ENCODE data around the gene RNF19B. TPM values are rescaled to one million over a fixed set of nuclear protein-coding genes. Genes with fewer than 3 reads are reported as not detected.
"Not testable (repeated sequence)": the region's sequence is repeated elsewhere in the genome, so short reads cannot be mapped to it uniquely, and the experiment has no call there.

The RNF19B gene
- total RNA-seq, 1 donor from 2014 or later: 20.1 TPM

DNA sequence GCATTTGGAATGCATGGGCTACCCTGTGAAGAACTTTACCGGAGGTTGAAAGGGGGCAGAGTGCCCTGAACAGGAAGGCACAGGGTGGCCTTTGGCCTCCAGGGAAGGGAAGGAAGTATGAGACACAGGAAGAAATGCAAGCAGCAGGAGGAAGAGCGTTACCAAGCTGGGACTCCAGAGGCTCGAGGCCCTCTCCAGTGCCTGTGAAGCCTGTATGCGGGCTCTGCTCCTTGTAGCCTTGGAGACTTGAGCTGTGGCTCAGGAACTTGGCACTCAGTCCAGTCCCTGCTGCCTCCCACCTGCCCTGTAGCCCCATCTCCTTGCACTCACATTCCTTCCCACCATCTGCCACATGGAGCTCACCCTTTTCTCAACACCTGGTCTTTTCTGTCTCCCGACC lies 33.5 kb upstream of the RNF19B start:
- H3K9me3 Mint-ChIP-seq: no peaks in the 10 kb centered on the region
- peaks cover 37% of the 10 kb centered on the region for H3K4me1 Mint-ChIP-seq (ENCODE audit: unreplicated experiment)
- no peak overlapping the region for H3K4me3 Mint-ChIP-seq
- H3K36me3 Mint-ChIP-seq: no peaks in the 10 kb centered on the region
- H3K27me3 Mint-ChIP-seq: no peaks in the 10 kb centered on the region
- H3K27ac Mint-ChIP-seq: peak overlapping the region; percentile 36
- TF ChIP-seq CTCF (conservative IDR thresholded peaks at IDR 0.05): no peak
- DNase-seq (ENCODE audit: extremely low spot score, unreplicated experiment): no peak

GRCh38 chr1:32997381-32997891 lies 32.8 kb upstream of the RNF19B start:
- DNase-seq (ENCODE audit: extremely low spot score, unreplicated experiment): no peak
- peak overlapping the region; percentile 36 for H3K27ac Mint-ChIP-seq
- no peaks in the 10 kb centered on the region for H3K36me3 Mint-ChIP-seq
- no peak overlapping the region for H3K4me3 Mint-ChIP-seq
- no peaks in the 10 kb centered on the region for H3K27me3 Mint-ChIP-seq
- peaks cover 44% of the 10 kb centered on the region for H3K4me1 Mint-ChIP-seq (ENCODE audit: unreplicated experiment)
- no peak for TF ChIP-seq CTCF (conservative IDR thresholded peaks at IDR 0.05)
- H3K9me3 Mint-ChIP-seq: no peaks in the 10 kb centered on the region

DNA sequence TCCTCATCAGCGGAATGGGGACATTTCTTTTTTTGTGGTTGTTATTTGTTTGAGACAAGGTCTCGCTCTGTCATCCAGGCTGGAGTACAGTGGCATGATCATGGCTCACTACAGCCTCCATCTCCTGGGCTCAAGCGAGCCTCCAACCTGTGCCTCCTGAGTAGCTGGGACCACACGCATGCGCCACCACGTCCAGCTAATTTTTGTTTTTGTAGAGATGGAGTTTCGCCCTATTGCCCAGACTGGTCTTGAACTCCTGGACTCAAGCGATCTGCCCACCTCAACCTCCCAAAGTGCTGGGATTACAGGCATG lies 28.7 kb upstream of the RNF19B start:
- Mint-ChIP-seq H3K27ac (peak overlapping the region; percentile 99), H3K4me1 (ENCODE audit: unreplicated experiment) (peaks cover 42% of the 10 kb centered on the region)
- not testable (repeated sequence) for H3K36me3 Mint-ChIP-seq; H3K27me3 Mint-ChIP-seq; DNase-seq (ENCODE audit: extremely low spot score, unreplicated experiment); H3K9me3 Mint-ChIP-seq; H3K4me3 Mint-ChIP-seq

- Mint-ChIP-seq H3K9me3 (no peaks in the 10 kb centered on the region), H3K36me3 (no peaks in the 10 kb centered on the region), H3K4me3 (peak overlapping the region; percentile 79), H3K27ac (peak overlapping the region; percentile 99), H3K4me1 (ENCODE audit: unreplicated experiment) (peaks cover 37% of the 10 kb centered on the region), H3K27me3 (no peaks in the 10 kb centered on the region)
- no peak for DNase-seq (ENCODE audit: extremely low spot score, unreplicated experiment)
- no peak for TF ChIP-seq CTCF (conservative IDR thresholded peaks at IDR 0.05)
These were observed 28.1 kb upstream of the RNF19B start for GRCh38 chr1:32992489-32993323.

GRCh38 chr1:32991819-32992488 lies 27.3 kb upstream of the RNF19B start:
- H3K27me3 Mint-ChIP-seq: no peaks in the 10 kb centered on the region
- no peak for TF ChIP-seq CTCF (conservative IDR thresholded peaks at IDR 0.05)
- no peak for DNase-seq (ENCODE audit: extremely low spot score, unreplicated experiment)
- H3K4me3 Mint-ChIP-seq: peak overlapping the region; percentile 79
- H3K4me1 Mint-ChIP-seq (ENCODE audit: unreplicated experiment): peaks cover 30% of the 10 kb centered on the region
- H3K9me3 Mint-ChIP-seq: no peaks in the 10 kb centered on the region
- H3K27ac Mint-ChIP-seq: peak overlapping the region; percentile 99
- H3K36me3 Mint-ChIP-seq: no peaks in the 10 kb centered on the region

GRCh38 chr1:32991386-32991785 lies 26.8 kb upstream of the RNF19B start:
- no peaks in the 10 kb centered on the region for H3K9me3 Mint-ChIP-seq
- H3K4me1 Mint-ChIP-seq (ENCODE audit: unreplicated experiment): peaks cover 25% of the 10 kb centered on the region
- TF ChIP-seq CTCF (conservative IDR thresholded peaks at IDR 0.05): no peak
- H3K27ac Mint-ChIP-seq: no peak overlapping the region
- no peaks in the 10 kb centered on the region for H3K27me3 Mint-ChIP-seq
- H3K4me3 Mint-ChIP-seq: no peak overlapping the region
- H3K36me3 Mint-ChIP-seq: no peaks in the 10 kb centered on the region
- no peak for DNase-seq (ENCODE audit: extremely low spot score, unreplicated experiment)
